Neutrophil (primary cell): Measurements from ENCODE around the gene PLEKHM2.

Source experiments
- H3K27ac ChIP-seq: fragments of 200-600 bp; sonication (generic); 2 replicates; pipeline ENCODE4 v1.5.1; 2016; ENCODE audit warnings: mild to moderate bottlenecking, moderate library complexity
- H3K27me3 ChIP-seq: fragments of 200-600 bp; sonication (generic); 2 replicates; pipeline ENCODE4 v1.6.0; 2016; ENCODE audit warnings: mild to moderate bottlenecking
- H3K36me3 ChIP-seq: fragments of 200-600 bp; sonication (generic); 2 replicates; pipeline ENCODE4 v1.5.1; 2017
- H3K4me1 ChIP-seq, 2 experiments: fragments of 200-600 bp in 1 of 2; sonication (generic) in 1 of 2; 1 replicate in 1 of 2; 2 replicates in 1 of 2; pipeline versions ENCODE4 v1.5.1 to v1.6.1; 2013 to 2016; ENCODE audit warnings: low read depth in 1 of 2, low read length in 1 of 2, mild to moderate bottlenecking in 1 of 2, moderate library complexity in 1 of 2; ENCODE audit not compliant: control insufficient read depth in 1 of 2, insufficient read depth in 1 of 2
- H3K4me3 ChIP-seq, 2 experiments: fragments of 200-600 bp in 1 of 2; sonication (generic) in 1 of 2; 1 replicate in 1 of 2; 2 replicates in 1 of 2; pipeline ENCODE4 v1.5.1; 2013 to 2016; ENCODE audit warnings: low read depth in 1 of 2, low read length in 1 of 2, mild to moderate bottlenecking in 1 of 2, moderate library complexity in 1 of 2
- H3K9me3 ChIP-seq: fragments of 200-600 bp; sonication (generic); 2 replicates; pipeline ENCODE4 v1.5.1; 2016
- CTCF ChIP-seq: fragments of 200-600 bp; sonication (generic); IDR thresholded peaks from 2 replicates; pipeline ENCODE4 v1.5.1; 2016; ENCODE audit warnings: antibody characterized with exemption

Gene PLEKHM2

GRCh38 chr1:15668089-15668754 lies 15.9 kb upstream of the PLEKHM2 start:
- H3K9me3 ChIP-seq: no peaks in the 10 kb centered on the region

GRCh38 chr1:15669074-15669473 lies 15.0 kb upstream of the PLEKHM2 start:
- no peaks in the 10 kb centered on the region for H3K27me3 ChIP-seq
- H3K9me3 ChIP-seq: no peaks in the 10 kb centered on the region
- H3K27ac ChIP-seq: no peak overlapping the region
- no peak overlapping the region for H3K4me3 ChIP-seq
- TF ChIP-seq CTCF: no peak
- no peaks in the 10 kb centered on the region for H3K4me1 ChIP-seq
- H3K36me3 ChIP-seq: no peaks in the 10 kb centered on the region

More at GRCh38 chr1:15668089-15668754, 15.9 kb upstream of the PLEKHM2 start:
- Histone ChIP-seq H3K27me3 (no peaks in the 10 kb centered on the region), H3K4me3 (no peak overlapping the region), H3K36me3 (no peaks in the 10 kb centered on the region), H3K4me1 (no peaks in the 10 kb centered on the region), H3K27ac (no peak overlapping the region)
- TF ChIP-seq CTCF: no peak

DNA sequence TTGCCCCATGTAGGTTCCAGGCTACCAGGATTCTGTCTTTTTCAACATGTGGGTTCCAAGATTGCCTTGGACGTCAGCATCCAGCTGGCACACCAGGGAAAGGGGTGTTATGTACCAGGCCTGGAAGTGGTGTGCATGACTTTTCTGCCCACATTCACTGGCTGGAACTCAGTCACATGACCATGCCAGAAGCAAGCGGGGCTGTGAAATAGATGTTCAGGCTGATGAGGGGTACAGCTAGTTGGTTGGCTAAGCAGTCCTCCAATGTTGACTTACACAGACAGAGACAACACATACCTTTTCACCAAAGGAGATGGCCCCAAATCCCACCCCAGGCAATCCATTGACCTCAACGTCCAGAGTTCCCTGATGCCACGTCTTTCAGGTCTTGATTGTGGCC lies 14.3 kb upstream of the PLEKHM2 start:
- Histone ChIP-seq H3K36me3 (no peaks in the 10 kb centered on the region), H3K4me1 (no peaks in the 10 kb centered on the region), H3K27me3 (no peaks in the 10 kb centered on the region), H3K4me3 (no peak overlapping the region), H3K27ac (no peak overlapping the region), H3K9me3 (no peaks in the 10 kb centered on the region)
- TF ChIP-seq CTCF: no peak

- Histone ChIP-seq H3K27me3 (no peaks in the 10 kb centered on the region), H3K27ac (no peak overlapping the region), H3K4me1 (no peaks in the 10 kb centered on the region), H3K4me3 (no peak overlapping the region), H3K36me3 (no peaks in the 10 kb centered on the region), H3K9me3 (no peaks in the 10 kb centered on the region)
- TF ChIP-seq CTCF: no peak
Observed at GRCh38 chr1:15671430-15671829, 12.7 kb upstream of the PLEKHM2 start.

DNA sequence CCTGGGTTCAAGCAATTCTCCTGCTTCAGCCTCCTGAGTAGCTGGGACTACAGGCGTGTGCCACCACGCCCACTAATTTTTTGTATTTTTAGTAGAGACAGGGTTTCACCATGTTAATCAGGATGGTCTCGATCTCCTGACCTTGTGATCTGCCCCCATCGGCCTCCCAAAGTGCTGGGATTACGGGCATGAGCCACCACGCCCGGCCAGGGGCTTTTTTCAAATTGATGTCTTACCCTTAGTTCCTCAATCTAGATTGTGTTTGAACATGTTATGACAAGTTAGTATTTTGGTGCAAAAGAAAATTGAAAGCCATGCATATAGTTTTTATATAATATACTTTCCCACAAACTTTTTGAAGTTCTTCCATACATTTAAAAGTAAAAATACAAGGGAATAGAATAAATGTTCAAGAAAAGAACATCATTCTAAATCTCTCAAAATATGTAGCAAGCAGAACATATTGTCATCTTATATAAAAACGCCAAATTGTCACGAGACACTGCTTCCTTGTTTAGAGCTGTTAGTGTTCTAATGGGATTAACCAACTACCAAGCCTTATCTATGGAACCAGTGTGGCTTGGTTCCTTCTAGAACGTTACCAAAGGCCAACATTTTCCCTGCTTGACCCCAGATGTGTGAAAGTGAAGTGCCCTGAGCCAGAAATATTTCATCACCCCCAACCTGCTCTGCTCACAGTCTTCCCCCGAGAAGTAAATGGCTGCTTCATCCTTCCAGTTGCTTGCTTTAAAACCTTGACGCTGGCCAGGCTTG lies 9.5 kb upstream of the PLEKHM2 start:
- no peak for TF ChIP-seq CTCF
- no peak overlapping the region for H3K4me3 ChIP-seq

More for the DNA sequence above, 9.5 kb upstream of the PLEKHM2 start:
- Histone ChIP-seq H3K27ac (no peak overlapping the region), H3K9me3 (no peaks in the 10 kb centered on the region), H3K27me3 (no peaks in the 10 kb centered on the region), H3K4me1 (no peaks in the 10 kb centered on the region), H3K36me3 (no peaks in the 10 kb centered on the region)
